ENCODE data around the gene BRPF3. TPM values are rescaled to one million over a fixed set of nuclear protein-coding genes. Genes with fewer than 3 reads are reported as not detected.

Gene BRPF3
- total RNA-seq, 2 experiments from 2014 or later, result 18.0 to 26.0 TPM

DNA sequence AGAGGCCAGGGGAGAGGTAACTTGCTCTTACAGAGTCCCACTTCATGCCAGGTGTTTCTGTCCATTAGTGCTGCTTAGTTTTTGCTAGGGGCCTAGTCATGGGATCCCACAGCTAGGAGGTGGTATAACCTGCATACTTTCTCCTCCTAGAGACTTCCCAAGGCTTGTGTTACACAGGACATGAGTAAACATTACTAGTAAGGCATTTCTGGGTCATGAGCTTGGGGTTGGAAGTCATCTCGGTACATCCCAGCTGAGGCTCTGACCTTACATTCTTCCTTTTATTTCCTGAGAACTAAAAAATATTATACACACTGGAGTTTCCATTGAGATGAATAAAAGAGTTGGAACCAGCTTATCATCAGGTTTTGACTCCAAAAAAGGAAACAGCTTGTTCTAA is 52.4 kb downstream of the BRPF3 start:
- POLR2A ChIA-PET, result no interaction called here
- Mint-ChIP-seq H3K4me3 (no peak overlapping the region), H3K27ac (no peak overlapping the region), H3K36me3 (ENCODE audit: low read depth) (no peaks in the 10 kb centered on the region), H3K9me3 (ENCODE audit: low read depth) (no peaks in the 10 kb centered on the region), H3K4me1 (no peaks in the 10 kb centered on the region), H3K27me3 (no peaks in the 10 kb centered on the region)
- DNase-seq (no peak), ATAC-seq (no peak)
- intact Hi-C loops (cut with DNase I, micrococcal nuclease), result no loop called here
- CTCF ChIA-PET, result interaction anchor here (0.6 to 1.1 kb wide), 3 partner anchors 22 to 463 kb away, joined by 3 to 5 read pairs (median 5); no protein-coding TSS in a partner anchor

DNA sequence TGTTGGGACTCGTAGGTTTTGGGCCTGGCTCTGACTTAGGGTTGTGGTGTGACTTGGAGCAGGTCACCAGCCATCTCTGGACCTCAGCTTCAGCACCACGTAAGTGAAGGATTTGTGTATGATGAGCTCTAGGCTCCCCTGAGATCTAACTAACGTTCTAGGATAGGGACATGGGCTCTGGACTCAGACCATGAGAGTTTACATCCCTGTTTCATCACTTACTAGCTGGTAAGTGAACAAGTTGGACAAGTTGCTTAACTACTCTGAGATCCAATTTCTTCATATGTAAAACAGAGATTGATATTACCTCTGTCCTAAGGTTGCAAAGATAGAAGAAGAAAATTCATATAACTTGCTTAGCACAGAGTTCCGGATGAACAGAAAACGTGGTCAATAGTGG is 53.0 kb downstream of the BRPF3 start:
- H3K4me1 Mint-ChIP-seq, result no peaks in the 10 kb centered on the region
- POLR2A ChIA-PET, result no interaction called here
- ATAC-seq (no peak), DNase-seq (no peak)
- H3K27ac Mint-ChIP-seq, result no peak overlapping the region
- no peaks in the 10 kb centered on the region for H3K9me3 Mint-ChIP-seq (ENCODE audit: low read depth)
- no peaks in the 10 kb centered on the region for H3K27me3 Mint-ChIP-seq
- intact Hi-C loops (cut with DNase I, micrococcal nuclease), result no loop called here
- CTCF ChIA-PET, result interaction anchor here (0.5 to 1.1 kb wide), 3 partner anchors 21 to 516 kb away, joined by 3 to 5 read pairs (median 3); no protein-coding TSS in a partner anchor
- H3K36me3 Mint-ChIP-seq (ENCODE audit: low read depth), result no peaks in the 10 kb centered on the region
- H3K4me3 Mint-ChIP-seq, result no peak overlapping the region

- H3K4me3 Mint-ChIP-seq, result no peak overlapping the region
- intact Hi-C loops (cut with DNase I, micrococcal nuclease), result no loop called here
- CTCF ChIA-PET, result interaction anchor here (1.2 kb wide), 1 partner anchor 50 kb away, joined by 3 read pairs; no protein-coding TSS in a partner anchor
- ATAC-seq (no peak), DNase-seq (no peak)
- no peaks in the 10 kb centered on the region for H3K9me3 Mint-ChIP-seq (ENCODE audit: low read depth)
- H3K27me3 Mint-ChIP-seq, result no peaks in the 10 kb centered on the region
- H3K4me1 Mint-ChIP-seq, result no peaks in the 10 kb centered on the region
- POLR2A ChIA-PET, result no interaction called here
- H3K36me3 Mint-ChIP-seq (ENCODE audit: low read depth), result no peaks in the 10 kb centered on the region
- H3K27ac Mint-ChIP-seq, result no peak overlapping the region
These were observed 55.5 kb downstream of the BRPF3 start for GRCh38 chr6:36252005-36252404.

DNA sequence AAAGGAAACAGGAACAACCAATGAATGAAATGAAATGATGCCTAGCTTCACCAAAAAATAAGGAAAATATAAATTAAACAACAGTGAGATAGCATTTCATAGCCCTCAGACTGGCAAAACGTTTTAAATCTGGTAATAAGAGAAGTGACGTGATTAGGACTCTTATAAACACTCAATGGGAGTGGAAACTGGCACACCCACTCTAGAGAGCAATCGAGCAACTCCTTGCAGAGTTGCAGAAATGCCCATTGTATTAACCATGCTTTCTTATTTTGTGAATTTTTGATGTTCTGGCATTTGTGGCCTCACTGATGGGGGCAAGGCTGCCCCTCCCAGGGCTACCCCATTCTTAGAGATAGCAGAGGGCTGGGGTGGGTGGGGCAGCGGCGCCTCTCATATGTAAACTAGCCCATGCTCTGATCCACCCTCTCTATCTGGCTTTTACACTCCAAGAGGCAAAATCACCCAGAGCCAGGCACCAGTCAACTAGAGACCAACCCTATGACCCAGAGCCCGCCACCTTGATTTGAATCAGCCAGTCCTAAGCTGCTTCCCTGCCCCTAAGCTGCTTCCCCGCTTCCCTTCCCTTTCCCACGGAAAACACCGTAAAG is 67.0 kb downstream of the BRPF3 start:
- no peak for DNase-seq
- peaks cover 3% of the 10 kb centered on the region for H3K9me3 Mint-ChIP-seq (ENCODE audit: low read depth)
- CTCF ChIA-PET, result interaction anchor here (0.8 to 2.4 kb wide), 2 partner anchors 9 to 39 kb away, joined by 3 to 5 read pairs; no protein-coding TSS in a partner anchor
- H3K27ac Mint-ChIP-seq, result no peak overlapping the region
- no peaks in the 10 kb centered on the region for H3K36me3 Mint-ChIP-seq (ENCODE audit: low read depth)
- no peak for ATAC-seq
- H3K27me3 Mint-ChIP-seq, result no peaks in the 10 kb centered on the region
- intact Hi-C loops (cut with DNase I, micrococcal nuclease), result no loop called here
- H3K4me3 Mint-ChIP-seq, result no peak overlapping the region
- POLR2A ChIA-PET, result no interaction called here
- no peaks in the 10 kb centered on the region for H3K4me1 Mint-ChIP-seq

DNA sequence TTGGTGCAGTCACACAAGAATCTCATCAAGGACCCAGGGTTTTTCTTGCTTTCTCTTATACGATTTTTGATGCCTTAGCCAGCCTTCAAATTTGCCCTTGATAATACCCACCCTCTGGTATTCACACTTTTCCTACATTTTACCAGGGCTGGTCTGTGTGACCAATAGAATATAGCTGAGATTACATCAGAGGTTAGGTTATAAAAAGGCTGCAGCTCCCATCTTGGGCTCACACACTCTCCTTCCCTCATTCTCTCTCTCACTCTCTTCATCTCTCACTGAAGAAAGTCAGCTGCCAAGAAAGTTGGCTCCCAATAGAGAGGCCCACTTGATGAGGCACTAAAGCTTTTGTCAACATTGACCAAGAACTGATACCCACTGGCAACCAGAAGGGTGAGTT is 69.2 kb downstream of the BRPF3 start:
- no peak for ATAC-seq
- POLR2A ChIA-PET, result no interaction called here
- Mint-ChIP-seq H3K27me3 (no peaks in the 10 kb centered on the region), H3K4me3 (no peak overlapping the region), H3K4me1 (no peaks in the 10 kb centered on the region), H3K9me3 (ENCODE audit: low read depth) (peaks cover 3% of the 10 kb centered on the region), H3K27ac (no peak overlapping the region), H3K36me3 (ENCODE audit: low read depth) (no peaks in the 10 kb centered on the region)
- intact Hi-C loops (cut with DNase I, micrococcal nuclease), result no loop called here
- DNase-seq, result no peak
- CTCF ChIA-PET, result interaction anchor here (0.7 to 1.2 kb wide), 2 partner anchors 31 to 94 kb away, joined by 3 to 6 read pairs; no protein-coding TSS in a partner anchor

DNA sequence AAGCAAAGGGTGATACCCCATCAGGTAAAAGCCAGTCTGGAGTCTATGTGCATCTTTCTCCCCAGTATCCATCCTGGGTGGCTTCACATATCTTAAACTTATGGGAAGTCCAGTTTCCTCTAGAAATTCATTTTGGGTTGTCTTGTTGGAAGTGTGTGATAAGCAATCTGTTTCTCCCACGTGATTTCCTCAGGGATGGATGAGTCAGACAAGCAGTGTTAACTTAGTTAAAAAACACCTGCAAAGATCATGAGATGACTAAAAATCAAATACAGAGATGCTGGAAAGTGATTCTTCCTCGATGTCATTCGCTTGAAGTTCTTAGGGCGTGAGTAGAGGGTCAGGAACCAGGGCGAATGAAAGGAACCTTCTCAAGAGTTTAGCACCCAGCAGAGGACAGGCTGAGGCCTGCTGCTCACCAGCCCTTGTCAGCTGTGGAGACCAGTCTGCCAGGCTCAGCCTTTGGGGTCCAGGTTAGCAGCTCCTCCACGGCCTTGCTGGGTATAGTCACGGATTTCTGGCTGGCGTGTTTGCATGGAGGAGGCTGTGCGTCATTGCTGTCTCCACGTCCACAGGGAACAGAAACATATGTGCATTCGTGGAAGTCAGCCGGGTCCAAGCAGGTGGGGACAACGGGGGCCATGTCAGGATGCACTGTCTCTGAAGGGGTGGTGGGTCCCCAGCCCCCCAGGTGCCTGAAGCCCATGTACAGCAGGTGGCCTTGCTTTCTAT is 70.5 kb downstream of the BRPF3 start:
- no peak for DNase-seq
- H3K4me3 Mint-ChIP-seq, result no peak overlapping the region
- no peaks in the 10 kb centered on the region for H3K4me1 Mint-ChIP-seq
- no peak overlapping the region for H3K27ac Mint-ChIP-seq
- no peak for ATAC-seq
- intact Hi-C loops (cut with DNase I, micrococcal nuclease), result no loop called here
- H3K27me3 Mint-ChIP-seq, result no peaks in the 10 kb centered on the region
- H3K36me3 Mint-ChIP-seq (ENCODE audit: low read depth), result no peaks in the 10 kb centered on the region
- H3K9me3 Mint-ChIP-seq (ENCODE audit: low read depth), result peaks cover 3% of the 10 kb centered on the region
- CTCF ChIA-PET, result no interaction called here
- POLR2A ChIA-PET, result interaction anchor here (0.6 kb wide), 1 partner anchor 578 kb away, joined by 4 read pairs; no protein-coding TSS in a partner anchor

- H3K27me3 Mint-ChIP-seq, result no peaks in the 10 kb centered on the region
- POLR2A ChIA-PET, result interaction anchor here (0.6 kb wide), 1 partner anchor 579 kb away, joined by 4 read pairs; no protein-coding TSS in a partner anchor
These were observed 71.4 kb downstream of the BRPF3 start for GRCh38 chr6:36267731-36268477.

GRCh38 chr6:36268478-36269275 is 72.1 kb downstream of the BRPF3 start:
- Mint-ChIP-seq H3K4me1 (no peaks in the 10 kb centered on the region), H3K27me3 (peaks cover under 1% of the 10 kb centered on the region), H3K36me3 (ENCODE audit: low read depth) (no peaks in the 10 kb centered on the region), H3K27ac (no peak overlapping the region), H3K4me3 (no peak overlapping the region), H3K9me3 (ENCODE audit: low read depth) (peaks cover 3% of the 10 kb centered on the region)
- ATAC-seq (no peak), DNase-seq (no peak)
- POLR2A ChIA-PET, result interaction anchor here (0.6 kb wide), 1 partner anchor 43 kb away, joined by 3 read pairs; no protein-coding TSS in a partner anchor
- intact Hi-C loops (cut with DNase I, micrococcal nuclease), result no loop called here
- CTCF ChIA-PET, result no interaction called here

More at GRCh38 chr6:36267731-36268477, 71.4 kb downstream of the BRPF3 start:
- peaks cover 3% of the 10 kb centered on the region for H3K9me3 Mint-ChIP-seq (ENCODE audit: low read depth)
- CTCF ChIA-PET, result no interaction called here
- DNase-seq (no peak), ATAC-seq (no peak)
- intact Hi-C loops (cut with DNase I, micrococcal nuclease), result no loop called here
- H3K4me1 Mint-ChIP-seq, result no peaks in the 10 kb centered on the region
- no peak overlapping the region for H3K27ac Mint-ChIP-seq
- no peak overlapping the region for H3K4me3 Mint-ChIP-seq
- H3K36me3 Mint-ChIP-seq (ENCODE audit: low read depth), result no peaks in the 10 kb centered on the region

DNA sequence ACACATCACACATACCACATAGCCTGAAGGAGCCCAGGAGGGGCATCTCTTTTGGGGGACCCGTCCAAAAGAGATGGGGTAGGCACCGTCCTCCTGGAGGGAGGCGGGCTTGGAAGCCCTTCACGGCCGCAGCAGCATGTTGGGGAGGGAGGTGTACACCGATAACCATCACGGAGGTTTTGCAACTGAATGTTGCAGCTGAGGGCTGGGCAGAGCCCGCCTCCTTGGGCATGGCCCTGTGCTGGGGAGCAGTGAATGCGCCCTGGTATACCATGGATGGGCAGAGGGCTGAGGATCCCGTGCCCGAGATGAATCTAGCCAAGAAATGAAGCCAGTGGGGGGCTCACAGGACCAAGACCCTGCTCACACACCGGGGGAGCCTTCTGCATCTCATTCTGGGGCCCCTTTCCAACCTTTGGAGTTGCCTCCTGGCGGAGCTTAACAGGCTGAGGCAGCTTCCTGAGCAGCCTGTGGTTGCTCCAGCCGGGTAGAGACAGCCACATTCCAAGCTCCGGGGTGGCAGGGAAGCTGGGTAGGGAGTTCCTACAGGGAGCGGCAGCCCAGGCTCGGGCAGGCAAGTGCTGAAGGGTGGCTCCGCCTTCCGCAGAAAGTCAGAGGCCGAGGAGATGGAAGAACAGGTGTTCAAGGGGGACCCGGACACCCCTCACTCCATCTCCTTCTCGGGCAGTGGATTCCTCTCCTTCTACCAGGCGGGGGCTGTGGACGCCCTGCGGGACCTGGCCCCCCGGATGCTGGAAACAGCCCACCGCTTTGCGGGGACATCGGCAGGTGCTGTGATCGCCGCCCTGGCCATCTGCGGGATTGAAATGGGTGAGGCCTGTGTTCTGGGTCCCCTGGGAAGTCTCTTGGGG is 73.5 kb downstream of the BRPF3 start, which contains the start of gene PNPLA1:
TSS of gene PNPLA1 (plus strand) at position 227 of the 872 bp plus-strand sequence. CDS start at position 627, 400 bp downstream.
- ChIA-PET CTCF (interaction anchor here (1.2 kb wide), 1 partner anchor 21 kb away, joined by 5 read pairs; no protein-coding TSS in a partner anchor), POLR2A (no interaction called here)
- H3K27ac Mint-ChIP-seq, result no peak within 1 kb of the TSS

GRCh38 chr6:36272234-36272633 is 75.7 kb downstream of the BRPF3 start:
- no peaks in the 10 kb centered on the region for H3K9me3 Mint-ChIP-seq (ENCODE audit: low read depth)
- no peak overlapping the region for H3K27ac Mint-ChIP-seq
- ChIA-PET POLR2A (interaction anchor here (0.5 kb wide), 1 partner anchor 347 kb away, joined by 3 read pairs; no protein-coding TSS in a partner anchor), CTCF (no interaction called here)
- H3K27me3 Mint-ChIP-seq, result peaks cover 3% of the 10 kb centered on the region
- no peaks in the 10 kb centered on the region for H3K4me1 Mint-ChIP-seq
- no peak for ATAC-seq
- DNase-seq, result no peak
- no peaks in the 10 kb centered on the region for H3K36me3 Mint-ChIP-seq (ENCODE audit: low read depth)
- H3K4me3 Mint-ChIP-seq, result no peak overlapping the region
- intact Hi-C loops (cut with DNase I, micrococcal nuclease), result no loop called here

More for the DNA sequence above, 73.5 kb downstream of the BRPF3 start, which contains the start of gene PNPLA1:
- Mint-ChIP-seq H3K9me3 (ENCODE audit: low read depth) (peaks cover 3% of the 10 kb centered on the region), H3K4me3 (no peak within 1 kb of the TSS), H3K27me3 (peaks cover 3% of the 10 kb centered on the region), H3K36me3 (ENCODE audit: low read depth) (no peaks in the 10 kb centered on the region), H3K4me1 (no peaks in the 10 kb centered on the region)
- no peak for ATAC-seq
- DNase-seq, result no peak
- intact Hi-C loops (cut with DNase I, micrococcal nuclease), result no loop called here

Measured in activated CD4-positive, alpha-beta T cell treated with anti-CD3 and anti-CD28 coated beads for 36 hours (primary cell).